ENCODE data around the gene TSPAN3.

DNA sequence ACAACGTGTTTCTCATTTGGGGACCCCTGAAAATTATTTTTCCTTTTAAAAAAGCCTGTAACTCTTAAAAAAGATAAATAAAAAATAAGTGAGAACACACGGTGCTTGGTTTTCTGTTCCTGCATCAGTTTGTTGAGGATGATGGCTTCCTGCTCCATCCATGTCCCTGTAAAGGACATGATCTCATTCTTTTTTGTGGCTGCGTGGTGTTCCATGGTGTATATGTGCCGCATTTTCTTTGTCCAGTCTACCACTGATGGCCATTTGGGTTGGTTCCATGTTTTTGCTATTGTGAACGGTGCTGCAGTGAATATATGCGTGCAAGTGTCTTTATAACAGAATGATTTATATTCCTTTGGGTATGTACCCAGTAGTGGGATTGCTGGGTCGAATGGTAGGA lies 2.3 kb downstream of the TSPAN3 start:
- TF ChIP-seq, protein P1, sequence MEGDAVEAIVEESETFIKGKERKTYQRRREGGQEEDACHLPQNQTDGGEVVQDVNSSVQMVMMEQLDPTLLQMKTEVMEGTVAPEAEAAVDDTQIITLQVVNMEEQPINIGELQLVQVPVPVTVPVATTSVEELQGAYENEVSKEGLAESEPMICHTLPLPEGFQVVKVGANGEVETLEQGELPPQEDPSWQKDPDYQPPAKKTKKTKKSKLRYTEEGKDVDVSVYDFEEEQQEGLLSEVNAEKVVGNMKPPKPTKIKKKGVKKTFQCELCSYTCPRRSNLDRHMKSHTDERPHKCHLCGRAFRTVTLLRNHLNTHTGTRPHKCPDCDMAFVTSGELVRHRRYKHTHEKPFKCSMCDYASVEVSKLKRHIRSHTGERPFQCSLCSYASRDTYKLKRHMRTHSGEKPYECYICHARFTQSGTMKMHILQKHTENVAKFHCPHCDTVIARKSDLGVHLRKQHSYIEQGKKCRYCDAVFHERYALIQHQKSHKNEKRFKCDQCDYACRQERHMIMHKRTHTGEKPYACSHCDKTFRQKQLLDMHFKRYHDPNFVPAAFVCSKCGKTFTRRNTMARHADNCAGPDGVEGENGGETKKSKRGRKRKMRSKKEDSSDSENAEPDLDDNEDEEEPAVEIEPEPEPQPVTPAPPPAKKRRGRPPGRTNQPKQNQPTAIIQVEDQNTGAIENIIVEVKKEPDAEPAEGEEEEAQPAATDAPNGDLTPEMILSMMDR (IDR thresholded peaks at IDR 0.05), result no peak
- no peak for TF ChIP-seq POLR2A (IDR thresholded peaks at IDR 0.05)
